Measurements from ENCODE around the gene STAC2. TPM values are rescaled to one million over a fixed set of nuclear protein-coding genes. Genes with fewer than 3 reads are reported as not detected.

The STAC2 gene
- total RNA-seq, 4 donors from 2014 or later, result 0.85 TPM; not detected in 3

DNA sequence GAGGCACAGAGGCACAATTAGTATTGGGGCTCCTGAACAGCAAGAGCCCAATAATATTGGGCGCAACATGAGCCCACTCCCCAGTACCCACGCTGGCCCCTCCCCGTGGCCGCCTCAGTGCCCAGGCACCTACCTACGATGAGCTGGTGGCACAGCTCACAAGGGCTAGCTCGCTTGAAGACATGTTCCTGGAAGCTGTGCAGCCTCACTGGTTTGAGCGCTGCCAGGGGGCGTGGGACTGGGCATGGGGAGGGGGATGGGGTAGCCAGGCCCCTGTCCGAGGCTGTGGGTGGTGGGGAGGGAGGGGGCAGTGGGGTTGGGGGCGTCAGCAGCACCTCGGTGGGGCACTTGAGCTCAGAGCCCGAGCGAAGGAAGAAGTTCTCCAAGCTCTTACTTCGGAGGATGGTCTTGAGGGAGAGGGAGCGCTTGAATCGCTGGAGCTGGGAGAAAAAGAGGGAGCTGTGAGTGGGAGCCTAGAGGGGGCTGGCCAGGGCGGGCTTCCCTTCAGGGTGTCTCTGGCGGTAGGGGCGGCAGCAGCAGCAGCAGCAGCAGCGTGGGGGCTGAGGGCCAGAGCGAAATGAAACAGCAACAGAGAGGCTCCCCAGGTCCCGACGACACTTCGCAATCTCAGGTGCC lies 7.9 kb downstream of the STAC2 start:
- TF ChIP-seq, protein P1, sequence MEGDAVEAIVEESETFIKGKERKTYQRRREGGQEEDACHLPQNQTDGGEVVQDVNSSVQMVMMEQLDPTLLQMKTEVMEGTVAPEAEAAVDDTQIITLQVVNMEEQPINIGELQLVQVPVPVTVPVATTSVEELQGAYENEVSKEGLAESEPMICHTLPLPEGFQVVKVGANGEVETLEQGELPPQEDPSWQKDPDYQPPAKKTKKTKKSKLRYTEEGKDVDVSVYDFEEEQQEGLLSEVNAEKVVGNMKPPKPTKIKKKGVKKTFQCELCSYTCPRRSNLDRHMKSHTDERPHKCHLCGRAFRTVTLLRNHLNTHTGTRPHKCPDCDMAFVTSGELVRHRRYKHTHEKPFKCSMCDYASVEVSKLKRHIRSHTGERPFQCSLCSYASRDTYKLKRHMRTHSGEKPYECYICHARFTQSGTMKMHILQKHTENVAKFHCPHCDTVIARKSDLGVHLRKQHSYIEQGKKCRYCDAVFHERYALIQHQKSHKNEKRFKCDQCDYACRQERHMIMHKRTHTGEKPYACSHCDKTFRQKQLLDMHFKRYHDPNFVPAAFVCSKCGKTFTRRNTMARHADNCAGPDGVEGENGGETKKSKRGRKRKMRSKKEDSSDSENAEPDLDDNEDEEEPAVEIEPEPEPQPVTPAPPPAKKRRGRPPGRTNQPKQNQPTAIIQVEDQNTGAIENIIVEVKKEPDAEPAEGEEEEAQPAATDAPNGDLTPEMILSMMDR (IDR thresholded peaks at IDR 0.05; ENCODE audit: low read depth), result no peak

DNA sequence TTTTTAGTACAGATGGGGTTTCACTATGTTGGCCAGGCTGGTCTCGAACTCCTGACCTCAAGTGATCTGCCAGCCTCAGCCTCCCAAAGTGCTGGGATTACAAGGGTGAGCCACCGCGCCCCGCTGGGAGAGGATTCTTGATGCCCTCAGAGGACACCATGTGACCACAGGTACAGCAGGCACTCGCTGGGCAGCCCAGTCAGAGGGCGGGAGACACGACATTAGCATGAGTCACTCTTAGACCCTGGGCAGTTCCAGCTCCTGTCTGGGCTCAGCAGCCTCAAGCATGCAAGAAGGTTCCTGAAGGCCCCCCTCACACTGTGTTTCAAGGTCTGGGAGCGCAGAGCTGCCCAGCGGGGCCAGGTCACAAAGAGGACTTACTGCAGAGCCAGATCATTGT lies 11.9 kb downstream of the STAC2 start:
- TF ChIP-seq, protein P1 (IDR thresholded peaks at IDR 0.05; ENCODE audit: low read depth), result no peak

DNA sequence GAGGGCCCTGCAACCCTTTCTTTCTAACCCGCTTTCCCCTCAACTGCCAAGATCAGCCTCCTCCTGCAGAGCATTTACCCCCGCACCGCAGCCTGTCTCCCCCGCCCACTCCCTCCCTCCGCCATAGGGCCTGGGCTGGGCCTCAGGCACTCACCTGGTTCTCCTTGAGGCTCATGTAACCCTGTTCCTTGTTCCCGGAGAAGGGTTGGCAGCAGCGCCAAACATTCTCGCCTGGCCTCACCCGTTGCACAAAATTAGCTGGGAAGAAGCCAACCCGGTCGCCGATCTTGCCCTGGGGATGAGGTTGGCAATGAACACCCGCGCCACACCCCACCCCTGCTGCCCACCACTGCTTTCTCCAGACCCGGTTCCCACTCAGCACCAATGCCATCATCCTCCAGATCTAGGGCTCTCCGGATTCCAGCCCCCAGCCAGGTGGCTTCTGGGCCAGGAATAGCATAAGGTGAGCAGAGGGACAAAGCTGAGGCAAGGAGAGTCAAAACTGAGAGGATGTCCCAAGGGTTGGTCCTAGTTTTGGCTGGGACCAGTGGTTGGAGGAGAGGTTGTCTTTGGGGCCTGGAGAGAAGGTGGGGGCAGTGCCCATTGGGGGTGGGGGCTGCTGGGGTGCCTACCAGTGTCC lies 12.8 kb downstream of the STAC2 start:
- TF ChIP-seq, protein P1 (IDR thresholded peaks at IDR 0.05; ENCODE audit: low read depth), result no peak

DNA sequence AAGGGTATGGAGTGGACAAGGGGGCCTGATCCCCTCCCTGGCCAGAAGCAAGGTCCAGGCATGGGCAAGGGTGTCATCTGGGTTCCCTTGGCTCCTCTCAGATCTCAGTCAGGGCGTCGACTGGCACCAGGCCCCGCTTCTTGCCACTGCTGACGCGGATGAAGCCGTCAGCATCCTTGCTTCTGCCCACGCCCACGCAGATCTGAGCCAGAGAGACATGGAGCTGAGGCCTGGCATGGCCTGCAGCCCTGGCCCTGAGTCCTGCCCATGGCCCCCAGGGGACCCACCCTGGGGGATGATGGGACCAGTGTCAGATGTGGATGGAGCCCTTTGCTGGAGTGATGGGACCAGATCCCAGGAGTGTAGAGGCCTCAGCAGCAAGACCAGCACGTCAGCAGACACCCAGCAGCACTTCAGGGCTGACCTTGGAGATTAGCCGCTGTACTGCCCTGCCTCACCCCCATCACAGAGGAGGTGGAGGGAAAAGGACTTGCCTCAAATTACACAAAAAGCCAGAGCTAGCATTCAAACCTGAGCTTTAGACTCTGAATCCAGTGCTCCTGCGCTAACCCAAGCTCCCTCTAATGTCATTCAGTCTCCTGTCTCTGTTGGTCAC lies 13.4 kb downstream of the STAC2 start:
- TF ChIP-seq, protein P1 (IDR thresholded peaks at IDR 0.05; ENCODE audit: low read depth), result no peak

DNA sequence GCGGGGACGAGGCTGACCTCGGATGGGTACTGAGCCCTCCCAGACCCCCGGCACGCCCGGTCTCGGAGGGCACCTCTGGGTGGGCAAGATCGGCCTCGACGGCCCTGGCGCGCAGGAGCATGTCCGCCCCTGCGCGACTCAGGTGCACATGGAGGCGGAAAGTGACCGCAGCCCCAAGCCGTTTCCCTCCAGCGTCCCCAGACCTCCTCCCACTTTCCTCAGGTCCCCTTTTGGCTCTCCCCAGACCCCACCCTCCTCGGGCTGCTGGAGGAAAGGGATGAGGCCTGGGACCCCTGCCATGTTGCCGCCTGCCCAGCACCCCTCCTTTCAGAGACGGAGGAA lies 15.7 kb downstream of the STAC2 start:
- TF ChIP-seq, protein P1 (IDR thresholded peaks at IDR 0.05; ENCODE audit: low read depth), result no peak

DNA sequence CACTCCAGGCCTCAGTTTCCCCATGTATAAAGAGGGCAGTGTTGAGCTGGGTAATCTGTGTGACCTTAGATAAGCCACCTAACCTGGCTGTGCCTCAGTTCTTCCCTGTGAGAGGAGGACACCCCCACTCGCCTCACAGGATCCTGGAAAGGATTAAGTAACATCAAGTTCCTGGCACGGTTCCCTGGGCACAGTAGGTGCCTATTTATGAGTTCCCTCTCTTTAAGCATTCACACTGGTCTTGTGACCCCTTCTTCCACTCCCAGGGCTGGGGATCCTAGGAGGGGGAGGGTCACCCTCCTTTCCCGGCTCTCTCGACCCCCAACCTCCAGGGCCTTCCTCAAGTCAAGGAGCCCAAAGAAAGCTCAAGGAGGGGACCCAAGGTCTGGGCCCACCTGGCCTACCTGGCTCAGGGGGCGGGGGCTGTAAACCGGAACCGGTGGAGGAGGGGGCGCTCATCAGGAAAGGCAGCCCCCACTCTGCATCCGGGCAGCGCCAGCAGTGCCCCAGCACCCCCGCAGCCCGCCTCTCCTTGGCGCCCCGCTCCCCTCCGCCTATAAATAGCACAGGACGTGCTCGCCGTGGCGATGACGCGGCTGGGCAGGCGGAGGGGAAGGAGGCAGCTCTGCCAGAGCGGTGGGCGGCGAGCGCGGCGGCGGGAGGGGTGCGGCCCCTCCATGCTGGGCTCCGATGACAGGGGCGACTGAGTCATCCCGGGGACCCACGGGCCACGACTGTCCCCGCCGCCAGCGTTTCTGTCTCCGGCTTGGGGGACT lies 16.2 kb downstream of the STAC2 start:
- TF ChIP-seq, protein P1 (IDR thresholded peaks at IDR 0.05; ENCODE audit: low read depth), result no peak

DNA sequence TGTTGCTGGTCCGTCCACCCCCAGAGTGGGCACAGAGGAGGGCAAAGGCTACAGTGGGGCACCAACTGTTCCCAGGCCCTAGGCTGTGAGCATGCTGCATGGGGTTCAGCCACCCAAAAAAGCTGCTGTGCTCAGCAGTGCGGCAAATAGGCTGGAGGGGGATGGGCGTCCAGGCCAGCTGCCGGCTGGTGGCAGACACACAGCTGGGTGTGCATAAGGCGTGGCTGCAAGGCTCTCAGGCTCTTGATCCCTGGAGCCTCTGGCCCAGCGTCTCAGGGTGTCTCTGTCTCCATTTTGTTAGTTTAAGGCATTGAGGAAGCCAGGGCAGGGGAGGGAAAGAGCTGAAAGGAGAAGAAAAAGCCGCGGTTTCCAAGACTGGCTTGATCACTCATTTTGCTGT lies 16.9 kb downstream of the STAC2 start:
- TF ChIP-seq, protein P1 (IDR thresholded peaks at IDR 0.05; ENCODE audit: low read depth), result no peak
